ENCODE data around the gene PHF24.

GRCh38 chr9:34991607-34992375 is 33.7 kb downstream of the PHF24 start:
- no peak for TF ChIP-seq CCAR2 (optimal IDR thresholded peaks at IDR 0.05; ENCODE audit: low read depth, low read length)
- no peak for TF ChIP-seq POLR2A (IDR thresholded peaks at IDR 0.05; ENCODE audit: insufficient read depth in 1 of 2, low read depth in 2 of 2, low read length in 2 of 2)
- no peak for TF ChIP-seq GABPA (IDR thresholded peaks at IDR 0.05; ENCODE audit: low read depth, low read length)
- no peak for TF ChIP-seq GABPA (CRISPR knock-in tag; IDR thresholded peaks at IDR 0.05; ENCODE audit: low read depth)
- TF ChIP-seq EZH2 (conservative IDR thresholded peaks at IDR 0.05; ENCODE audit: low read depth, low read length), result no peak
